PC-9 (cell line): ENCODE results near the gene TSPEAR. TPM values are rescaled to one million over a fixed set of nuclear protein-coding genes. Genes with fewer than 3 reads are reported as not detected.

Experiments
- BruUV-seq: library from RNA; stranded (reverse); fragments of 400-500 nt; replicated peaks from 2 replicates; lab custom pipeline; 2021; lab: Mats Ljungman, UMichigan
- CTCF ChIA-PET: fragments of 300-600 bp; sonication (Branson Sonifier 250); formaldehyde crosslinking; loops from one replicate; lab custom pipeline; 2022; ENCODE audit warnings: antibody characterized with exemption; lab: Charles Lee
- POLR2A ChIA-PET: fragments of 300-600 bp; sonication (Branson Sonifier 250); formaldehyde crosslinking; loops from one replicate; lab custom pipeline; 2022; ENCODE audit warnings: antibody characterized with exemption; ENCODE audit not compliant: unreplicated experiment; lab: Charles Lee
- DNase-seq, 2 experiments: peaks; one replicate each; pipeline versions ENCODE4 v3.0.0 to v3.0.0-alpha.2; 2015 to 2022; ENCODE audit warnings: mixed read lengths in 1 of 2
- H2AFZ ChIP-seq: fragments of 200-600 bp; sonication (generic); 2 replicates; pipeline ENCODE4 v1.8.1; 2017; ENCODE audit warnings: antibody characterized with exemption
- H3F3A ChIP-seq: fragments of 200-600 bp; sonication (generic); 2 replicates; pipeline ENCODE4 v1.8.1; 2017; ENCODE audit warnings: antibody characterized with exemption, mild to moderate bottlenecking, low read depth; ENCODE audit not compliant: insufficient read depth
- H3K27ac ChIP-seq: fragments of 200-600 bp; sonication (generic); 2 replicates; pipeline ENCODE4 v1.6.1; 2016; ENCODE audit warnings: mixed run types
- H3K27me3 ChIP-seq: fragments of 200-600 bp; sonication (generic); 2 replicates; pipeline ENCODE4 v1.6.1; 2016; ENCODE audit warnings: low read depth, mixed run types; ENCODE audit not compliant: insufficient read depth
- H3K36me3 ChIP-seq: fragments of 200-600 bp; sonication (generic); 2 replicates; pipeline ENCODE4 v1.6.1; 2016; ENCODE audit warnings: low read depth, mixed run types
- H3K4me1 ChIP-seq: fragments of 200-600 bp; sonication (generic); replicated peaks from 2 replicates; pipeline ENCODE4 v1.6.1; 2016; ENCODE audit warnings: mixed run types; ENCODE audit not compliant: insufficient read depth
- H3K4me2 ChIP-seq: fragments of 200-600 bp; sonication (generic); 2 replicates; pipeline ENCODE4 v1.6.1; 2017; ENCODE audit warnings: mixed run types
- H3K4me3 ChIP-seq: fragments of 200-600 bp; sonication (generic); 2 replicates; pipeline ENCODE4 v1.6.1; 2016; ENCODE audit warnings: mixed run types
- H3K79me2 ChIP-seq: fragments of 200-600 bp; sonication (generic); 2 replicates; pipeline ENCODE4 v1.6.1; 2017; ENCODE audit warnings: low read depth, mixed run types
- H3K9me2 ChIP-seq: fragments of 200-600 bp; sonication (generic); 2 replicates; pipeline ENCODE4 v1.8.1; 2017; ENCODE audit warnings: mild to moderate bottlenecking; ENCODE audit not compliant: insufficient read depth
- H3K9me3 ChIP-seq: fragments of 200-600 bp; sonication (generic); 2 replicates; pipeline ENCODE4 v1.8.1; 2016; ENCODE audit warnings: low read depth; ENCODE audit not compliant: insufficient read depth
- H4K20me1 ChIP-seq: fragments of 200-600 bp; sonication (generic); 2 replicates; pipeline ENCODE4 v1.8.1; 2017; ENCODE audit not compliant: insufficient read depth
- EZH2 ChIP-seq: fragments of 200-600 bp; sonication (generic); IDR thresholded peaks from 2 replicates; pipeline ENCODE4 v1.8.0; 2017; ENCODE audit warnings: antibody characterized with exemption, low read depth
- intact Hi-C: fragments of 100-400 bp; cut with micrococcal nuclease; formaldehyde crosslinking; loops from one replicate; pipeline ENCODE4 v1.10.0; 2022; ENCODE audit not compliant: unreplicated experiment
- total RNA-seq: library from RNA; stranded (reverse); gene quantifications from 2 replicates; pipeline ENCODE4 v1.2.3, GENCODE V29; 2021
- TF ChIP-seq, protein P1 (sequence below): fragments of 200-600 bp; sonication (generic); conservative IDR thresholded peaks from 2 replicates; pipeline ENCODE4 v1.6.1; 2017; ENCODE audit warnings: mixed run types, antibody characterized with exemption, mild to moderate bottlenecking, moderate library complexity

TSPEAR gene
- total RNA-seq, 1 experiment from 2014 or later = not detected

DNA sequence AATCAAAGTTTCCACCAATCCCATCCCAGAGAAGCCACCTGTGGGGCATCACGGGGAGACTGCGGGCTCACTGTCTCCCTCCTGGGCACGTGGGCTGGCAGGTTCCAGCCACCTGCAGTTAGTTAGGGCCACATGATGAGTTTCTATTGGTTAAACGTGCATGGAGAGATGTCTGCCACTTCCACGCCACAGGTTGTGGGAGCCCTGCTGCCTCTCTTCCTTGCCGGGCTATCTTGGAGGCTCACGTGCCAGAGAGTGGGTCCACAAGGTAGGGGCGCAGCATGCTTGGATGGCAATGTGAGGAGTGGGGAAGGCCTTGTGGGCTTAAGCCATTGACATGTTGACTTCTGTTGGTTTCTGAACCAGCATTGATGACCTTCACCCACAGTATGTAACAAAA is 107.5 kb downstream of the TSPEAR start:
- Histone ChIP-seq H2AFZ (no peak overlapping the region), H3F3A (no peaks in the 10 kb centered on the region), H3K4me2 (no peak overlapping the region), H3K4me1 (no peaks in the 10 kb centered on the region), H3K9me3 (no peaks in the 10 kb centered on the region), H3K9me2 (no peaks in the 10 kb centered on the region), H4K20me1 (no peaks in the 10 kb centered on the region), H3K36me3 (no peaks in the 10 kb centered on the region), H3K4me3 (no peak overlapping the region), H3K27me3 (peaks cover 60% of the 10 kb centered on the region), H3K27ac (no peak overlapping the region), H3K79me2 (no peaks in the 10 kb centered on the region)
- TF ChIP-seq, protein P1, sequence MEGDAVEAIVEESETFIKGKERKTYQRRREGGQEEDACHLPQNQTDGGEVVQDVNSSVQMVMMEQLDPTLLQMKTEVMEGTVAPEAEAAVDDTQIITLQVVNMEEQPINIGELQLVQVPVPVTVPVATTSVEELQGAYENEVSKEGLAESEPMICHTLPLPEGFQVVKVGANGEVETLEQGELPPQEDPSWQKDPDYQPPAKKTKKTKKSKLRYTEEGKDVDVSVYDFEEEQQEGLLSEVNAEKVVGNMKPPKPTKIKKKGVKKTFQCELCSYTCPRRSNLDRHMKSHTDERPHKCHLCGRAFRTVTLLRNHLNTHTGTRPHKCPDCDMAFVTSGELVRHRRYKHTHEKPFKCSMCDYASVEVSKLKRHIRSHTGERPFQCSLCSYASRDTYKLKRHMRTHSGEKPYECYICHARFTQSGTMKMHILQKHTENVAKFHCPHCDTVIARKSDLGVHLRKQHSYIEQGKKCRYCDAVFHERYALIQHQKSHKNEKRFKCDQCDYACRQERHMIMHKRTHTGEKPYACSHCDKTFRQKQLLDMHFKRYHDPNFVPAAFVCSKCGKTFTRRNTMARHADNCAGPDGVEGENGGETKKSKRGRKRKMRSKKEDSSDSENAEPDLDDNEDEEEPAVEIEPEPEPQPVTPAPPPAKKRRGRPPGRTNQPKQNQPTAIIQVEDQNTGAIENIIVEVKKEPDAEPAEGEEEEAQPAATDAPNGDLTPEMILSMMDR = no peak
- TF ChIP-seq EZH2 = no peak
- DNase-seq = no peak
- CTCF ChIA-PET = no interaction called here
- POLR2A ChIA-PET = no interaction called here
- BruUV-seq = no TSS peak
- intact Hi-C loops = no loop called here

DNA sequence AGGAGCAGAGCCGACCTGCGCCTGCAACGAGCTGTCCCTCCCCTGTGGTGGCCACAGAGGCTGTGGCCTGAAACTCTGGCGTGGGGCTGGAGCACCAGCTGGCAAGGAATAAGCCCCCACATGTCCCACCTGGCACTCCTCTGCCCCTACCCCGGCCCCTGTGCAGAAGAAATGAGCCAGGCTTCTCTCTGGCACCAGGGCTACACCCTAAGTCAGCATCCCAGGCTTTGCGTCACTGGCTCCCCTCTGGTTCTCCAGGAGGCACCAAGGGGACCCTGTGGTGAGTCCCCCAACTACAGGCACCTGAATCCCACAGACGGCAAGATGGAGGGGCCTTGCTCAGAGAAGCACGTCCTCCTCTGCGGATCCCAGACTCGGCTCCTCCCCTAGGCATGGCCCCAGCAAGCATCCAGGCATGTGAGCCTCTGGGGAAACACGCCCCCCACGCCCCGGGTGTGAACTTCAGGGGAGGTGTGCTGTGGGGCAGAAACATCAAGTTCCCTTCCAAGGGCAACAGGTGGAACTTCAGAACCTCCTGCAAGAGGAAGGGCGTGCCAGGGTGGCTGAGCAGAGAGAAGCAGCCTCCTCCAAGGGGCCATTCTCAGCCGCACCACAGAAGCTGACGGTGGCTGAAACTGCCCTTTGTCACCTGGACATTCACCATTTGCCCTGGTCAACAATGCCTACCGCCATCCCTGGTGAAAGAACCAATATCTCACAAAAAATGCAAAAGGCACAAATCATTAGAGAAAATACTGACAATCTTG is 108.1 kb downstream of the TSPEAR start:
- H3K9me2 ChIP-seq = no peaks in the 10 kb centered on the region
- peaks cover 66% of the 10 kb centered on the region for H3K27me3 ChIP-seq
- no peak overlapping the region for H3K4me3 ChIP-seq
- DNase-seq = no peak
- BruUV-seq = no TSS peak
- H3K36me3 ChIP-seq = no peaks in the 10 kb centered on the region
- no peak overlapping the region for H2AFZ ChIP-seq
- H3F3A ChIP-seq = no peaks in the 10 kb centered on the region
- no peaks in the 10 kb centered on the region for H3K79me2 ChIP-seq
- no peak overlapping the region for H3K4me2 ChIP-seq
- no peaks in the 10 kb centered on the region for H3K9me3 ChIP-seq
- H4K20me1 ChIP-seq = no peaks in the 10 kb centered on the region
- H3K4me1 ChIP-seq = no peaks in the 10 kb centered on the region
- ChIA-PET POLR2A (no interaction called here), CTCF (no interaction called here)
- no peak for TF ChIP-seq EZH2
- TF ChIP-seq, protein P1 = no peak
- H3K27ac ChIP-seq = no peak overlapping the region
- intact Hi-C loops = no loop called here

DNA sequence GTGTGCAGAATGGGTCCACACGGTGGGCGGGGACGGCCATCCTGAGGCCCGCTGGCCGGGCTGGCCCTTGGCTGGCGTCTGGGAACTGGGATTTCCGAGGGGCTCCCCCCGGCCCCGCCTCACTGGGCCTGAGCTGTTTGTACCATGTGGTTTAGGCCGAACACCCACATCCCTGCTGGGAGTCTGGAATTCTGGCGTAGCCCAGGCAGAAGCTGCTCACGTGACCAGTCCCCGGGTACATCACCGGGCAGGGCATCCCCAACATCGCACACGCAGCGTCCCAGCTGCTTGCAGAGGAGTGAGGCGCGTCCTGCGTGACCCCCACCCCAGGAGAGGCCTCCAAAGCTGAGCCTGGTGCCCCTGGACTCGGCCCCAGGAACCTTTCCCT is 108.9 kb downstream of the TSPEAR start:
- CTCF ChIA-PET = no interaction called here
- no peaks in the 10 kb centered on the region for H3K79me2 ChIP-seq

More for the DNA sequence above, 108.9 kb downstream of the TSPEAR start:
- H2AFZ ChIP-seq = no peak overlapping the region
- H3K27me3 ChIP-seq = peaks cover 65% of the 10 kb centered on the region
- no peaks in the 10 kb centered on the region for H3F3A ChIP-seq
- no peaks in the 10 kb centered on the region for H3K9me3 ChIP-seq
- no peaks in the 10 kb centered on the region for H3K9me2 ChIP-seq
- TF ChIP-seq, protein P1 = no peak
- TF ChIP-seq EZH2 = no peak
- intact Hi-C loops = no loop called here
- H3K4me1 ChIP-seq = no peaks in the 10 kb centered on the region
- DNase-seq = no peak
- no peak overlapping the region for H3K27ac ChIP-seq
- BruUV-seq = no TSS peak
- H3K4me2 ChIP-seq = no peak overlapping the region
- H3K36me3 ChIP-seq = no peaks in the 10 kb centered on the region
- POLR2A ChIA-PET = no interaction called here
- H4K20me1 ChIP-seq = no peaks in the 10 kb centered on the region
- H3K4me3 ChIP-seq = no peak overlapping the region
